ENCODE results near the gene SYNPO2. TPM values are rescaled to one million over a fixed set of nuclear protein-coding genes. Genes with fewer than 3 reads are reported as not detected.
"Not testable (repeated sequence)": the region's sequence is repeated elsewhere in the genome, so short reads cannot be mapped to it uniquely, and the experiment has no call there.

SYNPO2 gene
- total RNA-seq, 2 experiments from 2014 or later = 0.13 to 0.15 TPM

GRCh38 chr4:118993333-118993732 lies 104.7 kb downstream of the SYNPO2 start:
- ChIA-PET POLR2A (no interaction called here), CTCF (interaction anchor here (0.9 kb wide), 1 partner anchor 12 kb away, joined by 3 read pairs; no protein-coding TSS in a partner anchor)

- ChIA-PET CTCF (interaction anchor here (0.9 kb wide), 1 partner anchor 13 kb away, joined by 3 read pairs; no protein-coding TSS in a partner anchor), POLR2A (no interaction called here)
These were observed 105.4 kb downstream of the SYNPO2 start for GRCh38 chr4:118994030-118994429.

GRCh38 chr4:118995693-118996391 lies 107.2 kb downstream of the SYNPO2 start:
- ChIA-PET CTCF (interaction anchor here (0.9 kb wide), 1 partner anchor 14 kb away, joined by 4 read pairs; no protein-coding TSS in a partner anchor), POLR2A (no interaction called here)

- POLR2A ChIA-PET = no interaction called here
- CTCF ChIA-PET = no interaction called here
These were observed 108.9 kb downstream of the SYNPO2 start for GRCh38 chr4:118997601-118998000.

- CTCF ChIA-PET = no interaction called here
- POLR2A ChIA-PET = no interaction called here
These were observed 111.3 kb downstream of the SYNPO2 start for GRCh38 chr4:118999919-119000318.

GRCh38 chr4:119000400-119000799 lies 111.7 kb downstream of the SYNPO2 start:
- ChIA-PET CTCF (no interaction called here), POLR2A (no interaction called here)

- ChIA-PET POLR2A (no interaction called here), CTCF (interaction anchor here (0.6 kb wide), 1 partner anchor 33 kb away, joined by 4 read pairs; no protein-coding TSS in a partner anchor)
These were observed 113.8 kb downstream of the SYNPO2 start for GRCh38 chr4:119002476-119002875.

GRCh38 chr4:119003001-119003400 lies 114.3 kb downstream of the SYNPO2 start:
- POLR2A ChIA-PET = not testable (repeated sequence)
- CTCF ChIA-PET = interaction anchor here (0.6 kb wide), 1 partner anchor 32 kb away, joined by 4 read pairs; no protein-coding TSS in a partner anchor

- ChIA-PET CTCF (no interaction called here), POLR2A (no interaction called here)
These were observed 117.3 kb downstream of the SYNPO2 start for GRCh38 chr4:119005928-119006460.

- ChIA-PET CTCF (no interaction called here), POLR2A (no interaction called here)
These were observed 120.1 kb downstream of the SYNPO2 start for GRCh38 chr4:119008761-119009160.

GRCh38 chr4:119010221-119010620 lies 121.6 kb downstream of the SYNPO2 start:
- POLR2A ChIA-PET, CTCF ChIA-PET: not testable (repeated sequence)

GRCh38 chr4:119010909-119011606 lies 122.4 kb downstream of the SYNPO2 start:
- POLR2A ChIA-PET = no interaction called here
- CTCF ChIA-PET = no interaction called here

- POLR2A ChIA-PET = no interaction called here
These were observed 122.9 kb downstream of the SYNPO2 start for GRCh38 chr4:119011607-119011988.

GRCh38 chr4:119014658-119015057 lies 126.0 kb downstream of the SYNPO2 start:
- ChIA-PET CTCF (no interaction called here), POLR2A (no interaction called here)

More at GRCh38 chr4:119011607-119011988, 122.9 kb downstream of the SYNPO2 start:
- CTCF ChIA-PET = no interaction called here

GRCh38 chr4:119016636-119017035 lies 128.0 kb downstream of the SYNPO2 start:
- POLR2A ChIA-PET = no interaction called here
- CTCF ChIA-PET = no interaction called here

GRCh38 chr4:119017636-119018035 lies 129.0 kb downstream of the SYNPO2 start:
- POLR2A ChIA-PET = no interaction called here
- CTCF ChIA-PET = no interaction called here

- ChIA-PET CTCF (no interaction called here), POLR2A (no interaction called here)
These were observed 131.5 kb downstream of the SYNPO2 start for GRCh38 chr4:119020158-119020557.

GRCh38 chr4:119022520-119022919 lies 133.9 kb downstream of the SYNPO2 start:
- CTCF ChIA-PET = not testable (repeated sequence)
- POLR2A ChIA-PET = interaction anchor here (0.6 kb wide), 1 partner anchor 381 kb away, joined by 3 read pairs; no protein-coding TSS in a partner anchor

GRCh38 chr4:119024102-119024501 lies 135.4 kb downstream of the SYNPO2 start:
- CTCF ChIA-PET = no interaction called here
- POLR2A ChIA-PET = no interaction called here

GRCh38 chr4:119025420-119025819 lies 136.8 kb downstream of the SYNPO2 start:
- CTCF ChIA-PET = no interaction called here
- POLR2A ChIA-PET = no interaction called here

All from activated CD8-positive, alpha-beta memory T cell treated with anti-CD3 and anti-CD28 coated beads for 36 hours (primary cell).